Measurements from ENCODE around the gene PKD1.

The PKD1 gene

GRCh38 chr16:2085669-2086068 lies 50.0 kb downstream of the PKD1 start:
- DNase-seq, result no peak

DNA sequence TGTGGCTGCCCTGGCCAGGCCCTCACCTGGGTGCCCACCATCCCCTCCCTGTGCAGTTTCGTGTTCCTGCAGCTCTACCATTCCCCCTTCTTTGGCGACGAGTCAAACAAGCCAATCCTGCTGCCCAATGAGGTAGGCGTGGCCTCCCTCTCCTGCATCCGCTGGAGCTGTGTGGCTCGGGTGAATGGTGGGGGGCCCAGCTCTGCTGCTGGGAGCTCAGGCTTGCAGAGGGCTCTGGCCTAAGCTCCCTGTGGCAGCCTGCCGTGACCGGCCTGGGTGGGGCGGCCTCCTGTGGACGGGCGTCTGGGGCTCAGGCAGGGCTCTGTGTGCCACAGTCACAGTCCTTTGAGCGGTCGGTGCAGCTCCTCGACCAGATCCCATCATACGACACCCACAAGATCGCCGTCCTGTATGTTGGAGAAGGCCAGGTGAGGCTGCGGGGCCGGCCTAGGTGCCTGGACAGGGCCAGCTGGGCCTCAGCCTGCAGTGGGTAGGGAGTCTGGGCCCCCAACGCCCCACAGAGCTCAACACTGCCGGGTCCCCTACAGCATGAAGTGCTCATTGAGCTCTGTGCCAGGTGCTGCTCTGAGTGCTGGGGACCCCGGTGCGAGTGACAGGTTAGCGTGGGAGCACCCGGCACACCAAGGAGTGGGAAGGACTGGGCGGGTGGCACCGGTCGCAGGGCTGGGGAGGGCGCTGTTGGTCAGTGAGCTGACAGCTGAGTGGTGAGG lies 50.6 kb downstream of the PKD1 start:
- no peak for DNase-seq

- no peak for DNase-seq
These were observed 51.6 kb downstream of the PKD1 start for GRCh38 chr16:2083876-2084780.

DNA sequence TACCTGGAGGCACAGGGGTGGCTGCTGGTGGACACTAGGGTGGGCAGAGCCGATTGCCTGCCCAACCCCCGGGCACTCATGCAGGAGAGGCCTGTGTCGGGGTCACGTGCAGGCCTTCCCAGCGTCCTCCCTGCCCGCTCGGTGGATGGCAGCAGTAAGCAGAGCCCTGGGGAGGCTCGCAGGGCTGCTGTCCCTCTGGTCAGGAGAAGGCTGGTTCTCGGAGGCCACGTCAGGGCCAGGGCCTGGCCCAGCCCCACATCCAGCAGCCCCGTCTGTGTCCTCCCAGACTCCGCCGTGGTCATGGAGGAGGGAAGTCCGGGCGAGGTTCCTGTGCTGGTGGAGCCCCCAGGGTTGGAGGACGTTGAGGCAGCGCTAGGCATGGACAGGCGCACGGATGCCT lies 52.3 kb downstream of the PKD1 start:
- DNase-seq, result no peak

DNA sequence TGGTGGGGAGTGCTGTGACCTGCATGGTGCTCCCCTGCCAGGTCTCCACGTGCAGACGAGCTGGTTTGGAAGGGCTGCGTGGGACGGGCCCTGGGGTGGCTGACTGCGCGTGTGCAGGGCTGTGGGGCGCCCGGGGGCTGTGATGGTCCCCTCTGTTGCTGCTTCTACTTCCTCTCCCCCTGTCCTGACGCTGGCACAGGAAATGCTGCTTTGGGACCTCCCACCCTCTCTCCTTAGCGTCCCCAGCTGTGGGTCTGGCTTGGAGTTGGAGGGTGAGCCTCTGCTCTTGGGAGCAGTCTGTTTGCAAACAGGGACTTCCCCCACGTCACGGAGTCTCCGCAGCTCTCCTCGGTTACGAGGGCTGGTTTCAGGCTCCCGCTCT lies 52.7 kb downstream of the PKD1 start:
- no peak for DNase-seq

- no peak for DNase-seq
These were observed 53.3 kb downstream of the PKD1 start for GRCh38 chr16:2082171-2082982.

GRCh38 chr16:2081201-2082084 lies 54.3 kb downstream of the PKD1 start:
- no peak for DNase-seq

DNA sequence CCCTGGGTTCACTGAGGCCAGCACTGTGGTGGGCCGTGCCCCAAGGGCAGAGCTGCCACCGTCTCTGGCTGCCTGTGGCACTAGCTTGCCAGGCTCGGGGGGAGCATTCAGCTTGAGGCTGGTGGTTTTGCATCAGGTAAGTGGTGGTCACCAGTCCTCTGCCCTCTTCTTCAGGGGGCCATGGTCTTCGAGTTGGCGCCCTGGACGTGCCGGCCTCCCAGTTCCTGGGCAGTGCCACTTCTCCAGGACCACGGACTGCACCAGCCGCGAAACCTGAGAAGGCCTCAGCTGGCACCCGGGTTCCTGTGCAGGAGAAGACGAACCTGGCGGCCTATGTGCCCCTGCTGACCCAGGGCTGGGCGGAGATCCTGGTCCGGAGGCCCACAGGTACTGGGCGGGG lies 55.7 kb downstream of the PKD1 start:
- DNase-seq, result no peak

GRCh38 chr16:2079311-2079800 lies 56.3 kb downstream of the PKD1 start:
- DNase-seq, result no peak

GRCh38 chr16:2078691-2079090 lies 57.0 kb downstream of the PKD1 start:
- DNase-seq, result no peak

- DNase-seq, result no peak
These were observed 57.6 kb downstream of the PKD1 start for GRCh38 chr16:2078096-2078495.

DNA sequence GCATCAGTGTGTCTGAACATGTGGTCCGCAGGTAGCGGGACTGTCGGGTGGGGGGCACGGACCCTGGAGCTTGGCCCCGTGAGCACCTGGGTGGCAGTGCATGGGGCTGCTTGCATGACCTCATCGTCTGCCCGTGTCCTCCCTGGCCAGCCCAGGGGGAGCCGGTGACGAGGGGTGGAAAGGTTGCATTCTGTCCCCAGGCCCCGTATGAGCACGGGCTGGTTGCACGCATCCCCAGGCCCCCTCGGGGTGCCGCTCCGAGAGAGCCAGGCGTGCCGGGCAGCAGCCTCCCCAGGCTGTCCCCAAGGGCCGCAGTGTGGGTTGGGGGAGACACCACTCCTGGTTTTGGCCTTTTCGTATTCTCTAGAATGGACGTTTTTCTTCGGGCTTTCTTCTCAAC lies 58.0 kb downstream of the PKD1 start:
- no peak for DNase-seq

- DNase-seq, result no peak
These were observed 58.7 kb downstream of the PKD1 start for GRCh38 chr16:2077016-2077415.

- DNase-seq, result no peak
These were observed 59.4 kb downstream of the PKD1 start for GRCh38 chr16:2076072-2076865.

- no peak for DNase-seq
These were observed 60.1 kb downstream of the PKD1 start for GRCh38 chr16:2075631-2076030.

DNA sequence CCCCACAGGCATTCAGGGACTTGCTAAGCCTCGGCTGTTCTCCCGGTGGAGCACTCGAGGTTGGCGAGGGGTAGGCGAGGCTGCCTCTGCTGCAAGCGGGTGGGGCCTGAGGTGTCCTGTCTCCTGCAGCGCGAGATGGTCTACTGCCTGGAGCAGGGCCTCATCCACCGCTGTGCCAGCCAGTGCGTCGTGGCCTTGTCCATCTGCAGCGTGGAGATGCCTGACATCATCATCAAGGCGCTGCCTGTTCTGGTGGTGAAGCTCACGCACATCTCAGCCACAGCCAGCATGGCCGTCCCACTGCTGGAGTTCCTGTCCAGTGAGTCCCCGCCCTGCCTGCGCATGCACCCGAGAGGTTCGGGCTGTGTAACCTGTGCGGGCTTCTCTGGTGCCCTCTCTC lies 61.6 kb downstream of the PKD1 start:
- DNase-seq, result no peak

- DNase-seq, result no peak
These were observed 62.8 kb downstream of the PKD1 start for GRCh38 chr16:2072926-2073325.

GRCh38 chr16:2071454-2072202 lies 64.1 kb downstream of the PKD1 start:
- DNase-seq, result no peak

- DNase-seq, result no peak
These were observed 64.9 kb downstream of the PKD1 start for GRCh38 chr16:2070576-2071453.

DNA sequence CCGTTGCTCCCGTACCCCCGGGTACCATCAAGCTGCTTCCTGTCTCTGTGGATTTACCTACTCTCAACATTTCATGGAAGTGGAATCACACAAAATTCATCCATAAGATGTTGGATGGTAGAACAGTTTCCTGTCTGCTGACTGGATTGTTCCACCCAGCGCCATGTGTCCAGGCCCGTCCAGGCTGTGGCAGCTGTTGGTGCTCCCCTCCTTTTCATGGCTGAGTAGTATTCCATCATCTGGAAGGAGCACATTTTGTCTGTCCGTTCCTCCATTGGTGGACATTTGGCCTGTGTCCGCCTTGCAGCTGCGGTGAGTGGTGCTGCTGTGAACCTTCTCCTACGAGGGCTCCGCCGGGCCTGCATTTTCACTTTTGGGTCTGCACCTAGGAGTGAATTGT lies 69.6 kb downstream of the PKD1 start:
- DNase-seq, result no peak

Measured in inflammatory macrophage treated with lipopolysaccharide for 4 hours (primary cell).